ENCODE measurements around the gene XRCC3.

XRCC3 gene

DNA sequence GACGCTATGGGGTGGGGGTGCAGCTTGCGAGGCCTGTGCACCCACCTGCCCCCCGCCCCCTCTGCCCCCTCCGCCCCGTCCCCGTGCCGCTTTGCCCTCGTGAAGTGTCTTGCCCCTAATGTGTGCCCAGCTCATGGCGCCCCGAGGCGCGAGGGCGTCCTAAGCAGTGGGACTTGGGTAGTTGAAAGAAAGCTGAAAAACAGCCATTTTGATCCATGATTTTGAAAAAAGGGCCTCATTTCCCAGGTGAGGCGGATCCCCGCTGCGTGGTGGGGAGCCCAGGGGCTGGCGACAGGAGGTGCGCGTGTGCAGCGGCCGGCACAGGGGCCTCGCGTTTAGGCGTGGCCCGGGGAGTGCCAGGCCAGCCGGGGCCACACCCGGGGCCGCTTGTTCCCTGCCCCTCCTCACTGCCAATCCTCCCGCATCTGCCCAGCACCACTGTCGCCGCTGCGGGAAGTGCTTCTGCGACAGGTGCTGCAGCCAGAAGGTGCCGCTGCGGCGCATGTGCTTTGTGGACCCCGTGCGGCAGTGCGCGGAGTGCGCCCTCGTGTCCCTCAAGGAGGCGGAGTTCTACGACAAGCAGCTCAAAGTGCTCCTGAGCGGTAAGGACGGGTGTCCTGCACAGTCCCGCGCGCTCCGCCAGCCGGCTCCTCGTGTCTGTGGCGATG is 12.2 kb upstream of the XRCC3 start:
- FAIRE-seq (no peak), DNase-seq (ENCODE audit: insufficient read length, low spot score) (no peak)

- DNase-seq (ENCODE audit: insufficient read length, low spot score) (no peak), FAIRE-seq (no peak)
These were observed 11.2 kb upstream of the XRCC3 start for GRCh38 chr14:103726474-103726873.

- DNase-seq (ENCODE audit: insufficient read length, low spot score) (no peak), FAIRE-seq (no peak)
These were observed 10.6 kb upstream of the XRCC3 start for GRCh38 chr14:103725739-103726395.

GRCh38 chr14:103725001-103725682 is 9.9 kb upstream of the XRCC3 start:
- FAIRE-seq = no peak
- no peak for DNase-seq (ENCODE audit: insufficient read length, low spot score)

GRCh38 chr14:103724116-103724515 is 8.9 kb upstream of the XRCC3 start:
- FAIRE-seq = no peak
- DNase-seq (ENCODE audit: insufficient read length, low spot score) = no peak

- DNase-seq (ENCODE audit: insufficient read length, low spot score) (no peak), FAIRE-seq (no peak)
These were observed 8.5 kb upstream of the XRCC3 start for GRCh38 chr14:103723748-103724081.

- no peak for FAIRE-seq
- no peak for DNase-seq (ENCODE audit: insufficient read length, low spot score)
These were observed 6.3 kb upstream of the XRCC3 start for GRCh38 chr14:103721334-103722120.

DNA sequence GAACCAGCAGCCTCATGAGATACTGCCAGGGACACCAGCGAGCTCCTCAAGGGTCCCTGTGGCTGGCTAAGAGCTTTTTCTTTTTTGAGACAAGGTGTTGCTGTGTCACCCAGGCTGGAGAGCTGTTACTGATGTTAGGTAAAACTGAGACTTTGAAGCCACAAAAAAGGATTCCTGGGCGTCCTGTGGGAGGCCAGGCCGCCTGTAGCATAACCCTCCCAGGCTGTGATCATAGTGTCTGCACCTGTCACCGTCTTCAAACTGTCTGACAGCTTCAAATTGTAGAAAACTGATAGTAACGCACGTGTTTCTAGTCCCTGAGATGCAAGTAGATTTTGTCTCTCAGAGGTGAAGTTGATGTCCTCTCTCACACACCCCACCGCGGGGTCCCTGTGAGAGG is 4.5 kb upstream of the XRCC3 start:
- FAIRE-seq (no peak), DNase-seq (ENCODE audit: insufficient read length, low spot score) (no peak)

- FAIRE-seq (no peak), DNase-seq (ENCODE audit: insufficient read length, low spot score) (no peak)
These were observed 3.3 kb upstream of the XRCC3 start for GRCh38 chr14:103718572-103718971.

DNA sequence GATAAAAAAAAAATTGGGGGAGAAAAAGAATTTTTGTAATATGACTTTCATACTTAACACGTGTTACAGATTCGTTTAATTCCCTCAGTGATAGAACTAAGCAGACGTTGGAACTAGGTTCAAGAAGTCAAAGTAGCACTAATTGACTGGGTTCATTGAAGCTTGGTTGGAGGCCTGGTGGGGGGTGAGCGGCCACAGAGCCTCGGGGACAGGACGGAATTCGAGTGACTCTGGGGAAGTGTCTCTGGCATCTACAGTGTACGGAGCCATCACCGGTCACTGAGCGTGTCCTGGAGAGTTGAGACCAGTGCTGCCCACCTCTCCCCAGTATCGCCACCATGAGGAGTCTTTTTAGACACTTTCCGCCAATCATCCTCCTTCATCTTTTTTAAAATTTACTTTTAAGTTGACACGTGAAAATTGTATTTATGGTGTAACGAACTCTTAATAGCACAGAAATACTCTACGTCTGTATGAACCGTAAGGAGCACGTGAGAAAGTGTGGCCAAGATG is 1.7 kb upstream of the XRCC3 start:
- FAIRE-seq (no peak), DNase-seq (ENCODE audit: insufficient read length, low spot score) (no peak)

DNA sequence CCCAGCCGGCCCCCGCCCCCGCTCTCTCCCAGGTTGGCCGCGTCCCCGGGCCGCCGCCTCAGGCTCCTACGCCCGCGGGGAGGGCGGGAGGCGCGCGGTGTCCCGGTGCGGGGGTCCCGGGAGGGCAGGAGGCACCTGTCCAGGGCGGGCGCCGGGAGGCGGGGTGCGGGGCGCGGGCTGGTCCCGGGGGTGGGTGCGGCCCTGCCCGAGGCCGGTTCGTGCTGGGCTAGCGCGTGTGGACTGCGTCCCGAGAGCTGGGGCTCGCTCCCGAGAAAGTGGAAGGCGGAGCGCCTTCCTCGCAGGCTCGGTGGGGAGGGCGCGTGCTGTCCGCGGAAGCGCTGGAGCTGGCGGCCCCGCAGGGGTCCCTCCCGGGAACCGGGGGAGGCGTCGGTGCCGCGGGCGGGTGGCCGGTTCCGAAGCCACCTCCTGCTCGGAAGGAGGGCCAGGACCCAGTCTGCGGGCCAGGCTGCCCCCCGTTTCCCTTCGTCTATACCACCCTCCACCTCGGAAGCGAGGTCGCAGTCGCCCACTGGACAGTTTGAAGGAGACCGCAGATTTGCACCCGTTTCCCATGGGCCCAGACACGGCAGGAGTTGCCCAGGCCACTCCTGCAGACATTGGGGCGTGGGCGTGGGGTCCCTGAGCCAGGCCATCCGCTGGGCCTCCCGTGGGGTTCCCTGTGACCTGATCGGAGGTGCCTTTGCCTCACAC is 995 bp upstream of the XRCC3 start:
- FAIRE-seq (no peak), DNase-seq (ENCODE audit: insufficient read length, low spot score) (peak; percentile 57)

DNA sequence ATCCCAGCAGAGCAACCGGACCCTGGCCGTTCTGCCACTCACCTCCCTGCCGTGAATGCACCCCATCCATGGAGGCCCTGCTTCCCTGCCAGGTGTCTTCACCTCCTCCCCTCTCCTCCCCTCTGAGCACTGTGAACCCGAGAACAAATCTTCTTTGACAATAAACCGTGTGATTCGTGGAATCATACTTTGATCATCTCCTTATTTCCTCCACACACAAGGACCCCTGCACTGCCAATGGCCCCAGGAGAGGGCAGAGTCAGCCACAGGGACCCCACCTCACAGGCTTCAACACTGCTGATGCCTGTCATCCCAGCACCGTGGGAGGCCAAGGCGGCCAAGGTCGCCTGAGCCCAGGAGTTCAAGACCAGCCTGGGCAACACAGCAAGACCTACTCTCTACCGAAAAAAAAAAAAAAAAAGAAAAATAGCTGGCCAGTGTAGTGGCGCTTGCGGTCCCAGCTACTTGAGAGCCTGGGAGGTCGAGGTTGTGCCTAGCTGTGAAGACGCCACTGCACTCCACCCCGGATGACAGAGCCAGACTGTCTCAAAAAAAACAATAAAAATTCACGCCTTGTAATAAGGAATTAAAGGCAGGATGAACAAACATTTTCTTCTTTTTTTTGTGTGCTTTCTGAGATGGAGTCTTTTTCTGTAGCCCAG is 1.1 kb downstream of the XRCC3 start:
- DNase-seq (ENCODE audit: insufficient read length, low spot score) (no peak), FAIRE-seq (peak; percentile 44)

GRCh38 chr14:103713304-103714062 is 1.8 kb downstream of the XRCC3 start:
- FAIRE-seq = no peak

DNA sequence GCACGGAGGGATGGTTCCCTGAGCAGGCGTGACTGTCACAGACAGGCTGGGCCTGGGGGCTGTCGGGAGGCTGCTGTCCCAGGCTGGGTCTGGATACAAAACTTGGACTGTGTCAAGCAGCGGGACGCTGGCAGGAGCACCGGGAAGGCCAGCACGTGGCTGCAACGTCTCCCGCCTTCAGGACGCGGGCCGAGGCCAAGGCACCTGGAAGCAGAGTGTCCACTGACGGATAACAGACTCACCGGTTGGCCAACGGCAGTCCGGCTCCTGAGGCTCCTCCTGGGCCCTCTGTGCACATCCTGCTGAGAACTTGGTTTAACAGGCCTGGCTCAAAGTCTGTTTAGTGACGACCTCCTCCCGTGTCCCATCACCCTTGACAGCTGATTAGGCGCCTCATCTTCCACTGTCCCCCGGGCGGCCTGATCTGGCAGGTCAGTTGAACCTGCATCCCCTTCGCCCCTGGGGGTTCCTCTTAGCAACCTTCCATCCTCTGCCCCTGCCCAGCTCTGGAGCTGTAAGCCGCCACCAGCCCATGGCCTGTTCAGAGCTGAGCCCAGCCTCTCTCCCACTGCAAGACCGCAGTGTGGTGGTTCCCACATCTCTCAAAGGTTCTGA is 2.5 kb downstream of the XRCC3 start:
- FAIRE-seq (no peak), DNase-seq (ENCODE audit: insufficient read length, low spot score) (no peak)

More at GRCh38 chr14:103713304-103714062, 1.8 kb downstream of the XRCC3 start:
- DNase-seq (ENCODE audit: insufficient read length, low spot score) = no peak

GRCh38 chr14:103711516-103712431 is 3.5 kb downstream of the XRCC3 start:
- no peak for FAIRE-seq

GRCh38 chr14:103710771-103711377 is 4.4 kb downstream of the XRCC3 start:
- DNase-seq (ENCODE audit: insufficient read length, low spot score) (no peak), FAIRE-seq (no peak)

More at GRCh38 chr14:103711516-103712431, 3.5 kb downstream of the XRCC3 start:
- no peak for DNase-seq (ENCODE audit: insufficient read length, low spot score)

- FAIRE-seq = no peak
- no peak for DNase-seq (ENCODE audit: insufficient read length, low spot score)
These were observed 5.4 kb downstream of the XRCC3 start for GRCh38 chr14:103709814-103710213.
